Stomach (tissue), 9 donors: ENCODE data around the gene SPPL2A. TPM values are rescaled to one million over a fixed set of nuclear protein-coding genes. Genes with fewer than 3 reads are reported as not detected.

Experiments used
- DNase-seq, 2 donors: peaks; one replicate each; pipeline versions ENCODE4 v3.0.0 to v3.0.0-alpha.2; 2013 to 2019
- H3K27ac ChIP-seq, 5 donors: fragments of 200-600 bp in 4 of 5; sonication (generic) in 4 of 5; one replicate each; pipeline ENCODE4 v1.5.1; 2013 to 2019; ENCODE audit warnings: mild to moderate bottlenecking in 1 of 5, moderate library complexity in 1 of 5
- H3K27me3 ChIP-seq, 3 donors: fragments of 200-600 bp; sonication (generic); one replicate each; pipeline ENCODE4 v1.5.1; 2017 to 2019; ENCODE audit warnings: mixed run types in 1 of 3
- H3K36me3 ChIP-seq, 4 donors: fragments of 200-600 bp; sonication (generic); 1 replicate in 3 of 4; 2 replicates in 1 of 4; pipeline ENCODE4 v1.5.1; 2016 to 2019
- H3K4me1 ChIP-seq, 4 donors: fragments of 200-600 bp; sonication (generic); one replicate each; pipeline ENCODE4 v1.5.1; 2016 to 2019
- H3K4me3 ChIP-seq, 4 donors: fragments of 200-600 bp; sonication (generic) in 3 of 4; one replicate each; pipeline ENCODE4 v1.5.1; 2016 to 2019; ENCODE audit warnings: mild to moderate bottlenecking in 1 of 4
- H3K9me3 ChIP-seq, 4 donors: fragments of 200-600 bp; sonication (generic); one replicate each; pipeline ENCODE4 v1.5.1; 2016 to 2019
- CTCF ChIP-seq, 7 experiments: fragments of 450-650 bp in 4 of 7; fragments of 200-600 bp in 3 of 7; sonication (generic) in 3 of 7; IDR thresholded peaks; one replicate each; pipeline ENCODE4 v1.5.1; 2016 to 2019; ENCODE audit warnings: antibody characterized with exemption in 7 of 7, control low read depth in 2 of 7, mild to moderate bottlenecking in 1 of 7
- EP300 ChIP-seq: sonication (generic); formaldehyde crosslinking; IDR thresholded peaks from one replicate; pipeline ENCODE4 v1.6.1; 2017; ENCODE audit warnings: antibody characterized with exemption
- POLR2A ChIP-seq, 4 donors: fragments of 450-650 bp; IDR thresholded peaks; one replicate each; pipeline ENCODE4 v1.6.1; 2016; ENCODE audit warnings: antibody characterized with exemption in 4 of 4, control low read depth in 2 of 4, mild to moderate bottlenecking in 1 of 4, moderate library complexity in 1 of 4
- POLR2AphosphoS5 ChIP-seq, 3 donors: sonication (generic); formaldehyde crosslinking; IDR thresholded peaks; one replicate each; pipeline ENCODE4 v1.6.1; 2016; ENCODE audit warnings: antibody characterized with exemption in 3 of 3
- WGBS, 5 donors: extraction: QIAGEN DNeasy Blood & Tissue Kit in 3 of 5; methylation state at CpG; one replicate each; pipeline versions ENCODE4 v1.1.5 to v1.1.7; 2013 to 2018; 5-methylcytosine and 5-hydroxymethylcytosine counted together
- intact Hi-C: fragments of 100-400 bp; cut with DNase I; formaldehyde crosslinking; loops from one replicate; pipeline ENCODE4 v1.15.1; 2023; ENCODE audit warnings: low total_unique reads
- polyA plus RNA-seq, 3 donors: library from polyadenylated mRNA; stranded (reverse); fragments of 200-250 nt; gene quantifications; one replicate each; pipeline ENCODE4 v1.2.3, GENCODE V29; 2013
- total RNA-seq, 5 donors: library from RNA; depleted of rRNA; stranded (reverse); fragments of >200 nt; gene quantifications; one replicate each; pipeline versions ENCODE4 v1.1.0 to v1.2.3, GENCODE V29; 2014 to 2016
- donor health status: healthy with polysubstance abuse.
- donor health status: Bipolar disorder and iron deficiency.
- donor health status: healthy.

Gene SPPL2A
- total and polyA plus RNA-seq, 8 donors = 18.4 to 234 (median 32.0) TPM

- no peak overlapping the region for H3K4me3 ChIP-seq
- TF ChIP-seq EP300 = no peak
- TF ChIP-seq POLR2AphosphoS5 (IDR thresholded peaks at IDR 0.05) = no peak
- no peak for TF ChIP-seq POLR2A (IDR thresholded peaks at IDR 0.05)
- no peak for TF ChIP-seq CTCF (IDR thresholded peaks at IDR 0.05)
- DNase-seq = peak in 1 of 2 donors; percentile 9
- H3K9me3 ChIP-seq = no peaks in the 10 kb centered on the region
- intact Hi-C loops = no loop called here
- no peaks in the 10 kb centered on the region for H3K36me3 ChIP-seq
- no peak overlapping the region for H3K27ac ChIP-seq
- H3K4me1 ChIP-seq = peaks cover 0 to 3% (median 0%) of the 10 kb centered on the region in 4 donors
- no peaks in the 10 kb centered on the region for H3K27me3 ChIP-seq
- WGBS, 5 donors = 52 to 60% (median 55%) methylated on average over 3 of the region's 3 CpGs
Measured at GRCh38 chr15:50798684-50799083, 33.2 kb upstream of the SPPL2A start.

- H3K4me1 ChIP-seq = peaks cover 0 to 3% (median 0%) of the 10 kb centered on the region in 4 donors
- WGBS, 5 donors = 40 to 68% (median 53%) methylated on average over 1 of the region's 1 CpG
- intact Hi-C loops = no loop called here
- H3K27ac ChIP-seq = no peak overlapping the region
- H3K36me3 ChIP-seq = no peaks in the 10 kb centered on the region
- peak in 1 of 2 donors; percentile 78 for DNase-seq
- no peaks in the 10 kb centered on the region for H3K9me3 ChIP-seq
- no peaks in the 10 kb centered on the region for H3K27me3 ChIP-seq
- H3K4me3 ChIP-seq = no peak overlapping the region
- no peak for TF ChIP-seq POLR2AphosphoS5 (IDR thresholded peaks at IDR 0.05)
- no peak for TF ChIP-seq POLR2A (IDR thresholded peaks at IDR 0.05)
- no peak for TF ChIP-seq EP300
- TF ChIP-seq CTCF (IDR thresholded peaks at IDR 0.05) = no peak
Measured at GRCh38 chr15:50797926-50798325, 32.4 kb upstream of the SPPL2A start.

GRCh38 chr15:50791486-50791885 is 26.0 kb upstream of the SPPL2A start:
- no peak overlapping the region for H3K4me3 ChIP-seq
- H3K36me3 ChIP-seq = no peaks in the 10 kb centered on the region
- TF ChIP-seq POLR2AphosphoS5 (IDR thresholded peaks at IDR 0.05) (no peak), POLR2A (IDR thresholded peaks at IDR 0.05) (no peak), EP300 (no peak), CTCF (IDR thresholded peaks at IDR 0.05) (no peak)
- H3K27ac ChIP-seq = no peak overlapping the region
- no peaks in the 10 kb centered on the region for H3K4me1 ChIP-seq
- no peak for DNase-seq
- no peaks in the 10 kb centered on the region for H3K9me3 ChIP-seq
- H3K27me3 ChIP-seq = no peaks in the 10 kb centered on the region
- intact Hi-C loops = no loop called here
- 78 to 89% (median 87%) methylated on average over 4 of the region's 4 CpGs for WGBS, 5 donors

- H3K4me1 ChIP-seq = no peaks in the 10 kb centered on the region
- no peaks in the 10 kb centered on the region for H3K9me3 ChIP-seq
- H3K27me3 ChIP-seq = no peaks in the 10 kb centered on the region
- H3K4me3 ChIP-seq = no peak overlapping the region
- no peaks in the 10 kb centered on the region for H3K36me3 ChIP-seq
- intact Hi-C loops = no loop called here
- TF ChIP-seq EP300 (no peak), POLR2A (IDR thresholded peaks at IDR 0.05) (no peak), CTCF (IDR thresholded peaks at IDR 0.05) (no peak), POLR2AphosphoS5 (IDR thresholded peaks at IDR 0.05) (no peak)
- 74 to 92% (median 85%) methylated on average over 7 of the region's 7 CpGs for WGBS, 5 donors
- no peak for DNase-seq
- H3K27ac ChIP-seq = no peak overlapping the region
Measured at GRCh38 chr15:50790778-50791453, 25.4 kb upstream of the SPPL2A start.
